OCI-LY1 (cell line): ENCODE results near the gene LAMA1.

Experiments used
- H2AFZ ChIP-seq: fragments of 200-600 bp; sonication (generic), shearing (Covaris generic); 2 replicates; pipeline ENCODE4 v1.6.0; 2014; ENCODE audit warnings: antibody characterized with exemption, mild to moderate bottlenecking, low read length
- H3F3A ChIP-seq: fragments of 200-600 bp; sonication (generic), shearing (Covaris generic); 2 replicates; pipeline ENCODE4 v1.6.0; 2014; ENCODE audit warnings: mild to moderate bottlenecking, antibody characterized with exemption, low read length, moderate library complexity; ENCODE audit not compliant: insufficient read depth
- H3K27ac ChIP-seq: fragments of 200-600 bp; sonication (generic); 2 replicates; pipeline ENCODE4 v1.5.1; 2014; ENCODE audit warnings: low read length, mixed run types, mild to moderate bottlenecking, low read depth; ENCODE audit not compliant: poor library complexity, severe bottlenecking
- H3K27me3 ChIP-seq: fragments of 200-600 bp; sonication (generic); 2 replicates; pipeline ENCODE4 v1.6.0; 2014; ENCODE audit warnings: antibody characterized with exemption, mild to moderate bottlenecking, low read length, moderate library complexity; ENCODE audit not compliant: insufficient read depth
- H3K36me3 ChIP-seq: fragments of 200-600 bp; sonication (generic); 2 replicates; pipeline ENCODE4 v1.6.1; 2014; ENCODE audit warnings: mild to moderate bottlenecking, antibody characterized with exemption, low read length, moderate library complexity, mixed read lengths; ENCODE audit not compliant: insufficient read depth
- H3K4me1 ChIP-seq: fragments of 200-600 bp; sonication (generic); 2 replicates; pipeline ENCODE4 v1.5.1; 2014; ENCODE audit warnings: mild to moderate bottlenecking, low read length, moderate library complexity; ENCODE audit not compliant: insufficient read depth, severe bottlenecking
- H3K4me2 ChIP-seq: fragments of 200-600 bp; sonication (generic), shearing (Covaris generic); 2 replicates; pipeline ENCODE4 v1.6.1; 2014; ENCODE audit warnings: low read length
- H3K4me3 ChIP-seq: fragments of 200-600 bp; sonication (generic); 2 replicates; pipeline ENCODE4 v1.5.1; 2014; ENCODE audit warnings: low read length, low read depth, mild to moderate bottlenecking, mixed read lengths; ENCODE audit not compliant: poor library complexity, severe bottlenecking
- H3K79me2 ChIP-seq: fragments of 200-600 bp; shearing (Covaris generic); 2 replicates; pipeline ENCODE4 v1.6.1; 2016; ENCODE audit warnings: mixed run types, low read length, mixed read lengths; ENCODE audit not compliant: insufficient read depth
- H3K9ac ChIP-seq: fragments of 200-600 bp; sonication (generic), shearing (Covaris generic); 2 replicates; pipeline ENCODE4 v1.6.1; 2014; ENCODE audit warnings: mild to moderate bottlenecking, low read length, mixed read lengths
- H3K9me2 ChIP-seq: fragments of 200-600 bp; sonication (generic), shearing (Covaris generic); 2 replicates; pipeline ENCODE4 v1.6.1; 2014; ENCODE audit warnings: low read depth, mild to moderate bottlenecking, low read length, mixed read lengths
- H3K9me3 ChIP-seq: fragments of 200-600 bp; shearing (Covaris generic); 2 replicates; pipeline ENCODE4 v1.6.1; 2014; ENCODE audit warnings: low read length, mixed read lengths
- H4K20me1 ChIP-seq: fragments of 200-600 bp; sonication (generic), shearing (Covaris generic); 2 replicates; pipeline ENCODE4 v1.6.0; 2016; ENCODE audit warnings: mild to moderate bottlenecking, low read length; ENCODE audit not compliant: insufficient read depth
- CTCF ChIP-seq: fragments of 200-600 bp; sonication (generic), shearing (Covaris generic); IDR thresholded peaks from 2 replicates; pipeline ENCODE4 v1.5.1; 2017; ENCODE audit warnings: mild to moderate bottlenecking, antibody characterized with exemption, low read length, moderate library complexity, mixed read lengths
- EZH2 ChIP-seq: fragments of 200-600 bp; sonication (generic), shearing (Covaris generic); IDR thresholded peaks from 2 replicates; pipeline ENCODE4 v1.8.0; 2017; ENCODE audit warnings: borderline replicate concordance, mixed run types, mild to moderate bottlenecking, antibody characterized with exemption, low read length, moderate library complexity, mixed read lengths

LAMA1 gene

GRCh38 chr18:6948281-6949055 lies 169.1 kb downstream of the LAMA1 start:
- H4K20me1 ChIP-seq = no peaks in the 10 kb centered on the region
- H2AFZ ChIP-seq = no peak overlapping the region
- H3K36me3 ChIP-seq = no peaks in the 10 kb centered on the region
- H3K4me1 ChIP-seq = no peaks in the 10 kb centered on the region
- TF ChIP-seq EZH2 = no peak
- no peak for TF ChIP-seq CTCF
- H3K4me3 ChIP-seq = no peak overlapping the region
- no peaks in the 10 kb centered on the region for H3K9me2 ChIP-seq
- H3K4me2 ChIP-seq = no peak overlapping the region
- no peak overlapping the region for H3K9ac ChIP-seq
- H3K27ac ChIP-seq = no peak overlapping the region
- H3K9me3 ChIP-seq = no peaks in the 10 kb centered on the region
- H3F3A ChIP-seq = no peaks in the 10 kb centered on the region
- no peaks in the 10 kb centered on the region for H3K79me2 ChIP-seq
- 0 out of 2 replicates have a peak, but pooled peaks cover 11% of the 10 kb centered on the region for H3K27me3 ChIP-seq

GRCh38 chr18:6947338-6948030 lies 170.1 kb downstream of the LAMA1 start:
- Histone ChIP-seq H2AFZ (no peak overlapping the region), H4K20me1 (no peaks in the 10 kb centered on the region), H3K9me2 (no peaks in the 10 kb centered on the region), H3K9ac (no peak overlapping the region), H3F3A (no peaks in the 10 kb centered on the region), H3K4me2 (no peak overlapping the region), H3K36me3 (no peaks in the 10 kb centered on the region), H3K4me1 (no peaks in the 10 kb centered on the region), H3K27ac (no peak overlapping the region), H3K27me3 (peaks cover 11% of the 10 kb centered on the region; the same call in 1 of the 2 replicates), H3K79me2 (no peaks in the 10 kb centered on the region), H3K9me3 (no peaks in the 10 kb centered on the region), H3K4me3 (no peak overlapping the region)
- TF ChIP-seq CTCF = no peak
- no peak for TF ChIP-seq EZH2

- no peaks in the 10 kb centered on the region for H3K4me1 ChIP-seq
- no peaks in the 10 kb centered on the region for H4K20me1 ChIP-seq
- H3K9me3 ChIP-seq = no peaks in the 10 kb centered on the region
- H3K27ac ChIP-seq = no peak overlapping the region
- H3K36me3 ChIP-seq = no peaks in the 10 kb centered on the region
- H3K9me2 ChIP-seq = no peaks in the 10 kb centered on the region
- no peaks in the 10 kb centered on the region for H3K79me2 ChIP-seq
- no peak overlapping the region for H2AFZ ChIP-seq
- H3K4me3 ChIP-seq = no peak overlapping the region
- TF ChIP-seq CTCF (no peak), EZH2 (no peak)
- H3K9ac ChIP-seq = no peak overlapping the region
- no peak overlapping the region for H3K4me2 ChIP-seq
- no peaks in the 10 kb centered on the region for H3F3A ChIP-seq
- no peaks in the 10 kb centered on the region; the same call in 1 of the 2 replicates for H3K27me3 ChIP-seq
Measured at GRCh38 chr18:6943143-6943542, 174.5 kb downstream of the LAMA1 start.
